HEK293 (cell line): ENCODE measurements around the gene HK3.

Source experiments
- CTCF ChIA-PET: fragments of 350-600 bp; formaldehyde crosslinking; extraction: SDS; loops from one replicate; lab custom pipeline; 2021; ENCODE audit warnings: antibody characterized with exemption; lab: Yijun Ruan, JAX
- POLR2A ChIA-PET: fragments of 300-600 bp; formaldehyde crosslinking; extraction: SDS; loops from one replicate; lab custom pipeline; 2020; ENCODE audit warnings: antibody characterized with exemption, inconsistent platforms; lab: Yijun Ruan, JAX
- H3K27ac ChIP-seq: fragments of 200-500 bp; sonication (Bioruptor generic); 2 replicates; pipeline ENCODE4 v1.5.1; 2014; ENCODE audit warnings: low read depth, low read length, control low read depth, inconsistent platforms; ENCODE audit errors: extremely low read depth
- H3K36me3 ChIP-seq, 2 experiments: fragments of 200-500 bp in 1 of 2; sonication (Bioruptor generic) in 1 of 2; 1 replicate in 1 of 2; 2 replicates in 1 of 2; pipeline ENCODE4 v1.5.1; 2014 to 2017; ENCODE audit warnings: inconsistent platforms in 2 of 2, low read length in 2 of 2; ENCODE audit not compliant: control insufficient read depth in 2 of 2, insufficient read depth in 1 of 2
- H3K4me1 ChIP-seq: fragments of 200-500 bp; sonication (Bioruptor generic); 2 replicates; pipeline ENCODE4 v1.5.1; 2014; ENCODE audit warnings: mild to moderate bottlenecking, low read length, inconsistent platforms; ENCODE audit not compliant: control insufficient read depth, insufficient read depth
- H3K4me3 ChIP-seq: 2 replicates; pipeline ENCODE4 v1.5.1; 2011; ENCODE audit warnings: low read depth, mild to moderate bottlenecking, control low read depth, low read length, moderate library complexity
- H3K9me3 ChIP-seq: fragments of 200-500 bp; sonication (Bioruptor generic); 2 replicates; pipeline ENCODE4 v1.5.1; 2014; ENCODE audit warnings: low read depth, low read length, inconsistent platforms; ENCODE audit not compliant: control insufficient read depth, insufficient read depth
- ATF2 ChIP-seq: fragments of 450-650 bp; formaldehyde crosslinking; IDR thresholded peaks from 2 replicates; pipeline ENCODE4 v1.5.1; 2016; ENCODE audit warnings: missing biosample characterization, missing genetic modification characterization, low read depth
- FEZF1 ChIP-seq: fragments of 450-650 bp; formaldehyde crosslinking; IDR thresholded peaks from 2 replicates; pipeline ENCODE4 v1.5.1; 2016; ENCODE audit warnings: missing biosample characterization, missing genetic modification characterization
- GLI4 ChIP-seq: fragments of 450-650 bp; formaldehyde crosslinking; IDR thresholded peaks from 2 replicates; pipeline ENCODE4 v1.5.1; 2016; ENCODE audit warnings: missing biosample characterization, missing genetic modification characterization
- PBX3 ChIP-seq: sonication (generic); formaldehyde crosslinking; IDR thresholded peaks from 2 replicates; pipeline ENCODE4 v1.8.1; 2022; ENCODE audit warnings: mild to moderate bottlenecking, moderate library complexity, missing genetic modification reagents
- PRDM1 ChIP-seq: fragments of 450-650 bp; formaldehyde crosslinking; IDR thresholded peaks from 2 replicates; pipeline ENCODE4; 2016; ENCODE audit warnings: missing biosample characterization, missing genetic modification characterization
- PRDM6 ChIP-seq: fragments of 450-650 bp; formaldehyde crosslinking; IDR thresholded peaks from 2 replicates; pipeline ENCODE4 v1.5.1; 2017; ENCODE audit warnings: missing biosample characterization, missing genetic modification characterization
- ZFP3 ChIP-seq: fragments of 450-650 bp; formaldehyde crosslinking; IDR thresholded peaks from 2 replicates; pipeline ENCODE4 v1.5.1; 2016; ENCODE audit warnings: low read depth, missing biosample characterization, missing genetic modification characterization
- ZNF488 ChIP-seq: fragments of 450-650 bp; formaldehyde crosslinking; IDR thresholded peaks from 2 replicates; pipeline ENCODE4 v1.5.1; 2016; ENCODE audit warnings: missing biosample characterization, missing genetic modification characterization
- ZNF529 ChIP-seq: fragments of 450-650 bp; formaldehyde crosslinking; IDR thresholded peaks from 2 replicates; pipeline ENCODE4 v1.5.1; 2017; ENCODE audit warnings: missing genetic modification characterization, missing biosample characterization; ENCODE audit not compliant: insufficient replicate concordance
- ZNF571 ChIP-seq: fragments of 450-650 bp; formaldehyde crosslinking; IDR thresholded peaks from 2 replicates; pipeline ENCODE4 v1.5.0; 2017; ENCODE audit warnings: missing biosample characterization, missing genetic modification characterization
- ZNF654 ChIP-seq: fragments of 450-650 bp; formaldehyde crosslinking; IDR thresholded peaks from 2 replicates; pipeline ENCODE4 v1.5.1; 2016; ENCODE audit warnings: low read depth, missing biosample characterization, missing genetic modification characterization
- ZNF777 ChIP-seq: fragments of 450-650 bp; formaldehyde crosslinking; IDR thresholded peaks from 2 replicates; pipeline ENCODE4 v1.5.1; 2017; ENCODE audit warnings: missing biosample characterization, missing genetic modification characterization, borderline replicate concordance
- ZNF791 ChIP-seq: fragments of 450-650 bp; formaldehyde crosslinking; IDR thresholded peaks from 2 replicates; pipeline ENCODE4 v1.5.1; 2016; ENCODE audit warnings: missing biosample characterization, missing genetic modification characterization
- ZSCAN30 ChIP-seq: fragments of 450-650 bp; IDR thresholded peaks from 2 replicates; pipeline ENCODE4 v1.5.1; 2018; ENCODE audit warnings: missing biosample characterization, mild to moderate bottlenecking, missing genetic modification characterization, moderate library complexity

HK3 gene

GRCh38 chr5:176904276-176904675, 5.1 kb upstream of the HK3 start:
- Histone ChIP-seq H3K9me3 (no peaks in the 10 kb centered on the region), H3K36me3 (peaks cover 19 to 72% of the 10 kb centered on the region in 2 experiments; a peak in 2 of 3 replicates), H3K4me3 (no peak overlapping the region), H3K27ac (no peak overlapping the region), H3K4me1 (no peaks in the 10 kb centered on the region)
- ChIA-PET POLR2A (no interaction called here), CTCF (interaction anchor here (0.6 to 2.3 kb wide), 2 partner anchors 158 to 243 kb away, joined by 4 to 13 read pairs; no protein-coding TSS in a partner anchor)
- TF ChIP-seq ZNF791 (tag by site-specific recombination) (no peak), PBX3 (no peak), FEZF1 (no peak), ZNF777 (tag by site-specific recombination) (no peak), ZNF571 (tag by site-specific recombination) (no peak), PRDM1 (no peak), GLI4 (tag by site-specific recombination) (no peak), ZSCAN30 (tag by site-specific recombination) (no peak), ZNF488 (tag by site-specific recombination) (no peak), ZFP3 (tag by site-specific recombination) (no peak), ZNF654 (tag by site-specific recombination) (no peak), ATF2 (no peak), PRDM6 (tag by site-specific recombination) (no peak)

- Histone ChIP-seq H3K4me1 (no peaks in the 10 kb centered on the region), H3K36me3 (peaks cover 17 to 65% of the 10 kb centered on the region in 2 experiments; a peak in 2 of 3 replicates), H3K9me3 (no peaks in the 10 kb centered on the region), H3K27ac (no peak overlapping the region), H3K4me3 (no peak overlapping the region)
- ChIA-PET POLR2A (interaction anchor here (0.5 kb wide), 1 partner anchor 29 kb away, joined by 3 read pairs; no protein-coding TSS in a partner anchor), CTCF (interaction anchor here (0.6 to 2.3 kb wide), 4 partner anchors 10 to 245 kb away, joined by 3 to 13 read pairs (median 4); no protein-coding TSS in a partner anchor)
- TF ChIP-seq ZNF529 (tag by site-specific recombination), result no peak
- TF ChIP-seq PRDM1, result peak; percentile 82
Measured at GRCh38 chr5:176902911-176903664, 3.9 kb upstream of the HK3 start.
